ENCODE measurements around the gene SLC22A1. TPM values are rescaled to one million over a fixed set of nuclear protein-coding genes. Genes with fewer than 3 reads are reported as not detected.

Gene SLC22A1
- total and polyA plus RNA-seq, 2 of the 8 experiments (the other 6 are each of a cell fraction or from before 2014, with no cell fraction given): 0.12 to 0.45 TPM

GRCh38 chr6:160088784-160089533 is 32.7 kb upstream of the SLC22A1 start (continued):
- TF ChIP-seq KDM5A (IDR thresholded peaks at IDR 0.05; ENCODE audit: low read length): no peak
- TF ChIP-seq ZNF274 (IDR thresholded peaks at IDR 0.05; ENCODE audit: borderline replicate concordance, extremely low read depth, low read length): no peak
- TF ChIP-seq ASH2L (IDR thresholded peaks at IDR 0.05; ENCODE audit: low read length): no peak
- TF ChIP-seq SIN3A (conservative IDR thresholded peaks at IDR 0.05 in 1 of 2, IDR thresholded peaks at IDR 0.05 in 1 of 2; ENCODE audit: low read depth in 1 of 2, low read length in 2 of 2): no peak
- no peak for TF ChIP-seq NRF1 (IDR thresholded peaks at IDR 0.05; ENCODE audit: low read depth, low read length)
- no peak for TF ChIP-seq RNF2 (IDR thresholded peaks at IDR 0.05; ENCODE audit: borderline replicate concordance, low read depth, low read length, missing control alignments, poor library complexity, severe bottlenecking)
- TF ChIP-seq BRCA1 (IDR thresholded peaks at IDR 0.05; ENCODE audit: low read depth, low read length): no peak
- TF ChIP-seq GTF2F1 (IDR thresholded peaks at IDR 0.05; ENCODE audit: borderline replicate concordance, low read depth, low read length): no peak
- no peak for TF ChIP-seq BACH1 (IDR thresholded peaks at IDR 0.05; ENCODE audit: low read length)
